OCI-LY1 (cell line): ENCODE results near the gene PAIP2B.

ENCODE experiments used
- H2AFZ ChIP-seq: fragments of 200-600 bp; sonication (generic), shearing (Covaris generic); 2 replicates; pipeline ENCODE4 v1.6.0; 2014; ENCODE audit warnings: antibody characterized with exemption, mild to moderate bottlenecking, low read length
- H3F3A ChIP-seq: fragments of 200-600 bp; sonication (generic), shearing (Covaris generic); 2 replicates; pipeline ENCODE4 v1.6.0; 2014; ENCODE audit warnings: mild to moderate bottlenecking, antibody characterized with exemption, low read length, moderate library complexity; ENCODE audit not compliant: insufficient read depth
- H3K27ac ChIP-seq: fragments of 200-600 bp; sonication (generic); 2 replicates; pipeline ENCODE4 v1.5.1; 2014; ENCODE audit warnings: low read length, mixed run types, mild to moderate bottlenecking, low read depth; ENCODE audit not compliant: poor library complexity, severe bottlenecking
- H3K27me3 ChIP-seq: fragments of 200-600 bp; sonication (generic); 2 replicates; pipeline ENCODE4 v1.6.0; 2014; ENCODE audit warnings: antibody characterized with exemption, mild to moderate bottlenecking, low read length, moderate library complexity; ENCODE audit not compliant: insufficient read depth
- H3K36me3 ChIP-seq: fragments of 200-600 bp; sonication (generic); 2 replicates; pipeline ENCODE4 v1.6.1; 2014; ENCODE audit warnings: mild to moderate bottlenecking, antibody characterized with exemption, low read length, moderate library complexity, mixed read lengths; ENCODE audit not compliant: insufficient read depth
- H3K4me1 ChIP-seq: fragments of 200-600 bp; sonication (generic); 2 replicates; pipeline ENCODE4 v1.5.1; 2014; ENCODE audit warnings: mild to moderate bottlenecking, low read length, moderate library complexity; ENCODE audit not compliant: insufficient read depth, severe bottlenecking
- H3K4me2 ChIP-seq: fragments of 200-600 bp; sonication (generic), shearing (Covaris generic); 2 replicates; pipeline ENCODE4 v1.6.1; 2014; ENCODE audit warnings: low read length
- H3K4me3 ChIP-seq: fragments of 200-600 bp; sonication (generic); 2 replicates; pipeline ENCODE4 v1.5.1; 2014; ENCODE audit warnings: low read length, low read depth, mild to moderate bottlenecking, mixed read lengths; ENCODE audit not compliant: poor library complexity, severe bottlenecking
- H3K79me2 ChIP-seq: fragments of 200-600 bp; shearing (Covaris generic); 2 replicates; pipeline ENCODE4 v1.6.1; 2016; ENCODE audit warnings: mixed run types, low read length, mixed read lengths; ENCODE audit not compliant: insufficient read depth
- H3K9ac ChIP-seq: fragments of 200-600 bp; sonication (generic), shearing (Covaris generic); 2 replicates; pipeline ENCODE4 v1.6.1; 2014; ENCODE audit warnings: mild to moderate bottlenecking, low read length, mixed read lengths
- H3K9me2 ChIP-seq: fragments of 200-600 bp; sonication (generic), shearing (Covaris generic); 2 replicates; pipeline ENCODE4 v1.6.1; 2014; ENCODE audit warnings: low read depth, mild to moderate bottlenecking, low read length, mixed read lengths
- H3K9me3 ChIP-seq: fragments of 200-600 bp; shearing (Covaris generic); 2 replicates; pipeline ENCODE4 v1.6.1; 2014; ENCODE audit warnings: low read length, mixed read lengths
- H4K20me1 ChIP-seq: fragments of 200-600 bp; sonication (generic), shearing (Covaris generic); 2 replicates; pipeline ENCODE4 v1.6.0; 2016; ENCODE audit warnings: mild to moderate bottlenecking, low read length; ENCODE audit not compliant: insufficient read depth
- EZH2 ChIP-seq: fragments of 200-600 bp; sonication (generic), shearing (Covaris generic); IDR thresholded peaks from 2 replicates; pipeline ENCODE4 v1.8.0; 2017; ENCODE audit warnings: borderline replicate concordance, mixed run types, mild to moderate bottlenecking, antibody characterized with exemption, low read length, moderate library complexity, mixed read lengths
- TF ChIP-seq, protein P1 (sequence below): fragments of 200-600 bp; sonication (generic), shearing (Covaris generic); IDR thresholded peaks from 2 replicates; pipeline ENCODE4 v1.5.1; 2017; ENCODE audit warnings: mild to moderate bottlenecking, antibody characterized with exemption, low read length, moderate library complexity, mixed read lengths

Gene PAIP2B

DNA sequence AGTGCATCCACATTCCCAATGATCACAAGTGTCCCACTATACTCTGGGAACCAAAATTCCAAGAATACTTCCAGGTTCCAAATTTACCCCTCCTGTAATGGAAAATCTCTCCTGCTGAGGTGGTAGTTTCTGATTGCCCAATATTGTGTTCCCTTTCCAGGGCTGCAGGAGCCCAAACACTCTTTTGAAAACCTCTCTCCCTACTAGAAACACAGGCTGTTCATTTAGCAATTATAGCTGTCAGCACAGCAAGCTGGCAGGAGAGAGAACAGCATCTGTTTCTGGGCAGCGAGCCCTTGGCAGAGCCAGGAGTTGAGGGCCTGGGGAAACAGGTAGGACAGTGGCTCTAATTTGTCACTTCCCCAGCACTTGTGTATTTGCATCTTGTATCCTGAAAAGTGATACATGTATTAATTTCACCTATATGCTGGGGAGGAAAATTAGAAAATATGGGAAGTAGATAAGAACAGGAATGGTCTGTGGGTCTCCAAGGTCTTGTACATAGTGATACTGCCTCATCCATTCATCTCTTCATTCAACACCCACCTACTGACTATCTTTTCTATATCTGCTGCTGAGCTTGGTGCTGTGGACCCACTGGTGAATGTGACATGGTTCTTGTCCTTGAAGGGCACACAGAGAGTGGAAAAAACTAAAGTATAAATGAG lies 16.9 kb upstream of the PAIP2B start:
- no peak overlapping the region for H2AFZ ChIP-seq
- no peak overlapping the region for H3K9ac ChIP-seq
- H3K36me3 ChIP-seq: no peaks in the 10 kb centered on the region
- no peak overlapping the region for H3K4me3 ChIP-seq
- H3K79me2 ChIP-seq: no peaks in the 10 kb centered on the region
- no peaks in the 10 kb centered on the region for H3K9me2 ChIP-seq
- no peaks in the 10 kb centered on the region for H3K4me1 ChIP-seq
- TF ChIP-seq, protein P1, sequence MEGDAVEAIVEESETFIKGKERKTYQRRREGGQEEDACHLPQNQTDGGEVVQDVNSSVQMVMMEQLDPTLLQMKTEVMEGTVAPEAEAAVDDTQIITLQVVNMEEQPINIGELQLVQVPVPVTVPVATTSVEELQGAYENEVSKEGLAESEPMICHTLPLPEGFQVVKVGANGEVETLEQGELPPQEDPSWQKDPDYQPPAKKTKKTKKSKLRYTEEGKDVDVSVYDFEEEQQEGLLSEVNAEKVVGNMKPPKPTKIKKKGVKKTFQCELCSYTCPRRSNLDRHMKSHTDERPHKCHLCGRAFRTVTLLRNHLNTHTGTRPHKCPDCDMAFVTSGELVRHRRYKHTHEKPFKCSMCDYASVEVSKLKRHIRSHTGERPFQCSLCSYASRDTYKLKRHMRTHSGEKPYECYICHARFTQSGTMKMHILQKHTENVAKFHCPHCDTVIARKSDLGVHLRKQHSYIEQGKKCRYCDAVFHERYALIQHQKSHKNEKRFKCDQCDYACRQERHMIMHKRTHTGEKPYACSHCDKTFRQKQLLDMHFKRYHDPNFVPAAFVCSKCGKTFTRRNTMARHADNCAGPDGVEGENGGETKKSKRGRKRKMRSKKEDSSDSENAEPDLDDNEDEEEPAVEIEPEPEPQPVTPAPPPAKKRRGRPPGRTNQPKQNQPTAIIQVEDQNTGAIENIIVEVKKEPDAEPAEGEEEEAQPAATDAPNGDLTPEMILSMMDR: no peak
- no peak for TF ChIP-seq EZH2
- no peaks in the 10 kb centered on the region for H3K27me3 ChIP-seq
- H4K20me1 ChIP-seq: no peaks in the 10 kb centered on the region
- no peaks in the 10 kb centered on the region for H3K9me3 ChIP-seq
- no peak overlapping the region for H3K4me2 ChIP-seq
- no peaks in the 10 kb centered on the region for H3F3A ChIP-seq
- H3K27ac ChIP-seq: no peak overlapping the region

DNA sequence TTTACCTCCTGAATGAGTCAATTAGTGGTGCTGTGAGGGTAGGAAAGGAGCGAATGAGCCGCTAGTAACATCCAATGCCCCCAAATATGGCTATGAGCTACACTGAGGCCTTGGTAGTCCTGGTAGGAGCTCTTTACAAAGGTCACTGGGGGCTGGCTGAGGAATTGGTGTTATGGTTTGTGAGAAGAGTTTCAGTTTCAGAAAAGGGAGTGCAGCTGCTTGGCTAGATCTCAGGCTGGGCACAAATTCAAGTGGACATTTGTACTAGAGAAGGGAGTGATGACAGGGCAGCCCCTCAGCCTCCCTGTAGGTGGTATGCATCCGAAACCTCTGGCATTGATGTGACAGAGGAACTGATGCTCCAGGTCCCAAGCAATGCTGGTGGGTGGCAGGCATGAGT lies 13.9 kb upstream of the PAIP2B start:
- TF ChIP-seq, protein P1: no peak
- TF ChIP-seq EZH2: no peak
- H3K4me2 ChIP-seq: no peak overlapping the region

DNA sequence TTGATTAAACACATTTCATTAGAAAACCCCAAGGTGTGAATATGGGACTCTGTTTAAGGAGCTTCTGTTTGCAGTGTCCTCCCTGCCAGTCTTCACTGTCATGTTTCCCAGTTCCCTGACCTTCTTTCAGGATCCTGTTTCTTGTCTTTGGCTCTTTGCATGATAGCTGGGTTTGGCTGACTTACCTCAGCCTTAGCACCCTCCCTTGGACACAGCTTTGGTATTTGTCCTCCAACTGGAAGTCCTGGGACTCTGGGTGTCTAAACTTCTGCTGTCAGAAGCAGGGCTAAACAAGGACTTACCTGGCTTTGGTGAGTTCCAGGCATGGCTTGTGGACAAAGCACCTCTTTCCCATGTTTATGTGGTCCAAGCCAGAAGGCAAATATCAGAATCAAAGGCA lies 11.2 kb upstream of the PAIP2B start:
- no peaks in the 10 kb centered on the region for H3K4me1 ChIP-seq
- H4K20me1 ChIP-seq: no peaks in the 10 kb centered on the region
- H3K9ac ChIP-seq: no peak overlapping the region
- no peak overlapping the region for H3K27ac ChIP-seq
- no peak overlapping the region for H3K4me2 ChIP-seq
- no peak overlapping the region for H3K4me3 ChIP-seq
- H3K9me2 ChIP-seq: no peaks in the 10 kb centered on the region
- TF ChIP-seq, protein P1: no peak
- TF ChIP-seq EZH2: no peak
- H3K27me3 ChIP-seq: no peaks in the 10 kb centered on the region
- H3K79me2 ChIP-seq: no peaks in the 10 kb centered on the region
- no peaks in the 10 kb centered on the region for H3K9me3 ChIP-seq
- H3K36me3 ChIP-seq: no peaks in the 10 kb centered on the region
- H3F3A ChIP-seq: no peaks in the 10 kb centered on the region
- H2AFZ ChIP-seq: no peak overlapping the region

More for the DNA sequence above, 13.9 kb upstream of the PAIP2B start:
- H3K27me3 ChIP-seq: no peaks in the 10 kb centered on the region
- no peak overlapping the region for H2AFZ ChIP-seq
- H3K79me2 ChIP-seq: no peaks in the 10 kb centered on the region
- H3F3A ChIP-seq: no peaks in the 10 kb centered on the region
- H3K36me3 ChIP-seq: no peaks in the 10 kb centered on the region
- no peaks in the 10 kb centered on the region for H3K4me1 ChIP-seq
- no peak overlapping the region for H3K9ac ChIP-seq
- H3K9me2 ChIP-seq: no peaks in the 10 kb centered on the region
- H3K4me3 ChIP-seq: no peak overlapping the region
- no peak overlapping the region for H3K27ac ChIP-seq
- H3K9me3 ChIP-seq: no peaks in the 10 kb centered on the region
- H4K20me1 ChIP-seq: no peaks in the 10 kb centered on the region
